ENCODE results near the gene WDR4.
"Not testable (repeated sequence)": the region's sequence is repeated elsewhere in the genome, so short reads cannot be mapped to it uniquely, and the experiment has no call there.

Gene WDR4

DNA sequence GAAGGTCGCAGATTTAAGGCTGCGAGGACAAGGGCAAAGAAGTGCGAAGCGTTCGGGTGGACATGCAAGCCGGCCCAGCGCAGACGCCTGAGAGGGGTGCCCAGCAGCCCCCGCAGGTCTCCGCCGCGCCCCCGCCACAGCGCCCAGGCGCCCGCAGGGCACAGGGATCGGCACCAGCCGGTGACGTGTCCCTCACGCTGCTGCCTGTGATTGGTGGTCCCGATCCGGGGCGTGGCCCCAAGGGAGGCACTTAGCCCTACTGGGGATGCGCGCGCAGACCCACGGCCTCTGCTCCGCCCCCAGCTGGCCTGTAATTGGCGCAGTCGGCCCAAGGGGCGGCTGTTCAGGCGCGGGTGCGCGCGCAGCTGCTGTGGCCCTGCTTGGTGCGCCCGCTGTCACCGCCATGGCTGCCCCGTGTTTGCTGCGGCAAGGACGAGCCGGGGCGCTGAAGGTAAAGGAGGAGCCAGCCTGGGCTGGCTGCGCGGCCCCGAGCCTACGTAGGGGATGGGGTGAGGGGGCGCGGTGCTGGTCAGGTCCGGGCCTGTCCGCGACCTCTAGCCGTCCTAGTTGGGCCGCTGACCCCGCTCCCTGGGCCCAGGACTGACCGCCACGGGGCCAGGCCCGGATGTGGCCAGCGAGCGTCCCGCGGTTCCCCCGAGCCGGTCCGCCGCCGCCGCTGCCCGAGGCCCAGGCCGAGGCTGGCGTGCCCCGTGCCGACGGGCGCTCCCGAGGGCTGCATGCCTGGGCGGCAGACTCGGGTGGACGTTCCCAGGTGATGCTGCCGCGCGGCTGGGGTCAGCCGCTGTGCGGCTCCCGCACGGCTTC lies 13.8 kb upstream of the WDR4 start, which contains the start of gene NDUFV3:
TSS of gene NDUFV3 (plus strand) at position 379 of the 825 bp plus-strand sequence. CDS start at position 404, 25 bp downstream.
- peak; percentile 99 for DNase-seq (ENCODE audit: low spot score)
- TF ChIP-seq, protein P1, sequence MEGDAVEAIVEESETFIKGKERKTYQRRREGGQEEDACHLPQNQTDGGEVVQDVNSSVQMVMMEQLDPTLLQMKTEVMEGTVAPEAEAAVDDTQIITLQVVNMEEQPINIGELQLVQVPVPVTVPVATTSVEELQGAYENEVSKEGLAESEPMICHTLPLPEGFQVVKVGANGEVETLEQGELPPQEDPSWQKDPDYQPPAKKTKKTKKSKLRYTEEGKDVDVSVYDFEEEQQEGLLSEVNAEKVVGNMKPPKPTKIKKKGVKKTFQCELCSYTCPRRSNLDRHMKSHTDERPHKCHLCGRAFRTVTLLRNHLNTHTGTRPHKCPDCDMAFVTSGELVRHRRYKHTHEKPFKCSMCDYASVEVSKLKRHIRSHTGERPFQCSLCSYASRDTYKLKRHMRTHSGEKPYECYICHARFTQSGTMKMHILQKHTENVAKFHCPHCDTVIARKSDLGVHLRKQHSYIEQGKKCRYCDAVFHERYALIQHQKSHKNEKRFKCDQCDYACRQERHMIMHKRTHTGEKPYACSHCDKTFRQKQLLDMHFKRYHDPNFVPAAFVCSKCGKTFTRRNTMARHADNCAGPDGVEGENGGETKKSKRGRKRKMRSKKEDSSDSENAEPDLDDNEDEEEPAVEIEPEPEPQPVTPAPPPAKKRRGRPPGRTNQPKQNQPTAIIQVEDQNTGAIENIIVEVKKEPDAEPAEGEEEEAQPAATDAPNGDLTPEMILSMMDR (IDR thresholded peaks at IDR 0.05; ENCODE audit: extremely low read depth, missing control alignments) = no peak

DNA sequence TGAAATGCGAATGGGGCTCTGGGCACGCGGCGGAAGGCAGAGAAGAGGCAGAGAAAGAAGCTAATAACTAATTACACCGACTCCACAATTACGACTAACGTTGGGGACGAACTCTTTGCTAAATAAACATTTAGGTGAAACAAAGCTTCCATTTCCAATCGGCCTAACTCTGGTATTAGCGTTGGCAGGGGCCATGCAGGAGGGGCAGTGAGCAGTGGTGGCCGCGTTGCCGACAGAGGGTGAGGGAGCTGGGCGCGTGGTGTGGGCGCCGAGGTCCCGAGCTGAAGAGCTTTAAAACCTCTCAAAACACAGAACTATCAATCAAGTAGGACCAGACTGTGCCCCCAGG lies 13.2 kb upstream of the WDR4 start:
- no peak for DNase-seq (ENCODE audit: low spot score)
- TF ChIP-seq, protein P1 (IDR thresholded peaks at IDR 0.05; ENCODE audit: extremely low read depth, missing control alignments) = no peak

DNA sequence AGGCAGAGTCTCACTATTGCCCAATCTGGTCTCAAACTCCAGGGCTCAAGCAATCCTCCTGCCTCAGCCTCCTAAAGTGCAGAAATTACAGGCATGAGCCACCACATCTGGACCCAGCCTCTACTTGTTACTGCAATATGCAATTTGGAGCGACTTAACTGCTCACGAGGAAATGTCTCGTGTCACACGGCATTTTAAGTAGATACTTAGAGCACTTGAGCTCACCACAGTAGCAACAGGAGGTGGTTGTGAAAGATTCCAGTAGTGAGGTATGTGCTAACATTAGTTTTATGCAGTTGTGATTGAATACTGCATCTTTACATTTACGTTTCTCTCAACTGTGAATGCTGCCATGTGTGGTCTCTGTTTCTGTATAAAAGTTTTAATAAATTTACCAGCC lies 8.0 kb upstream of the WDR4 start:
- no peak for DNase-seq (ENCODE audit: low spot score)
- TF ChIP-seq, protein P1 (IDR thresholded peaks at IDR 0.05; ENCODE audit: extremely low read depth, missing control alignments) = no peak

DNA sequence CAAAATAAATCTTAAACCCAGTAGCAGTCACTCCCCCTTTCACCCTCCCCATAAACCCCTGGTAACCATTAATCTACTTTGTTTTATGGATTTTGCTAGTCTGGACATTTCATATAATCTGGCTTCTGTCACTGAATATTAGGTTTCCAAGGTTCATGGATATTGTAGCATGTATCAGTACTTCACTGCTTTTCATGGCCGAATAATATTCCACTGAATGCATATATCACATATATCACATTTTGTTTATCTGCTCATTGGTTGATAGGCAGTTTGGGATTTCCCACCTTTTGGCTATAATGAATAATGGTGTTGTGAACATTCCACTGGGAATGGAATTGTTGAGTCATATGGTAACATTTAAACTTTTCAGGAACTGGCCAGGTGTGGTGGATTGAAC lies 4.6 kb upstream of the WDR4 start:
- DNase-seq (ENCODE audit: low spot score) = no peak
- TF ChIP-seq, protein P1 (IDR thresholded peaks at IDR 0.05; ENCODE audit: extremely low read depth, missing control alignments) = no peak

DNA sequence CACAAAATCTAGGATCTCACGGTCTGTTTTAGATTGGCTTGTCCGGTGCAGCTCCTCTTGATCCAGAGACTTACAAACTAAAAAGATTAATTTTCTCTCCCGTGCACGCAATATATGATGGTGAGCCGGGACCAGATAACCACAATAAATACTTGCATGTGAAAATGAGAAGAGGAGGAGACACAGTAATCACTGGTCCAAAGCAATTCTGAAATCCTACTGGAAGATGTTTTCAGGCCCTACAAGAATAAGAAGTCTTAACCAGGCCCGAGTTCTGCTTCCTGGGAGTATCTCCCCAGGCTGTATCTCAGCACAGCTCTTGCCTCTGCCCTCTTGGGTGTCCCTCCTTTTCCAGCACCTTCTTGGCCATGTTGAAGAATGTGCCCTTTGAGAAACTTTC lies 1.0 kb upstream of the WDR4 start:
- TF ChIP-seq, protein P1 (IDR thresholded peaks at IDR 0.05; ENCODE audit: extremely low read depth, missing control alignments) = no peak
- no peak for DNase-seq (ENCODE audit: low spot score)

DNA sequence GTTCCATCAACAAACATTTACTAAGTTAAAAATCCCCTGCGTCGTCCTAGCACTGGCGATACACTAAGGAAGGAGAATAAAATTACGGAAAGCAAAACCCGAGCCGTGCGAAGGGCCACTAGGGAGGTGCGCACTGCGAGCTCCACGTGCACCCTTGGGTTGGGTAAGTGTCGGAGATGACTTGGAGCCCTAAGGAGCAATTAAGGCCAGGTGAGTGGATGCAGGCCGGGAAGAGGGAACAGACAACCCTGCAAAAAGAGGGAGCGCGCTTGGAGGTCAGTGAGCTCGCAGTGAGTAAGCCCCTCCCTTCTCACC lies 704 bp downstream of the WDR4 start:
- TF ChIP-seq, protein P1 (IDR thresholded peaks at IDR 0.05; ENCODE audit: extremely low read depth, missing control alignments) = no peak
- DNase-seq (ENCODE audit: low spot score) = no peak

DNA sequence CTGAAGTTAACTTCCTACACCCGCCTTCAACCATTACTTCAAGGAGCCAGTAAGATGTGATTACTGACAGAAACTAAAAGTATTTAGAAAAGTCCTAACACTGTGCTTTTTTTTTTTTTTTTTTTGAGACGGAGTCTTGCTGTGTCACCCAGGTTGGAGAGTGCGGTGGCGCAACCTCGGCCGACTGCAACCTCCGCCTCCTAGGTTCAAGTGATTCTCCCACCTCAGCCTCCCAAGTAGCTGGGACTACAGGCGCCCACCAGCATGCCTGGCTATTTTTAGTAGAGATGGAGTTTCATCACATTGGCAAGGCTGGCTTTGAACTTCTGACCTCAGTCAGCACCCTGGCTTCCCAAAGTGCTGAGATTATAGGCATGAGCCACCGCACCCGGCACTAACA lies 3.5 kb downstream of the WDR4 start:
- not testable (repeated sequence) for DNase-seq (ENCODE audit: low spot score)

DNA sequence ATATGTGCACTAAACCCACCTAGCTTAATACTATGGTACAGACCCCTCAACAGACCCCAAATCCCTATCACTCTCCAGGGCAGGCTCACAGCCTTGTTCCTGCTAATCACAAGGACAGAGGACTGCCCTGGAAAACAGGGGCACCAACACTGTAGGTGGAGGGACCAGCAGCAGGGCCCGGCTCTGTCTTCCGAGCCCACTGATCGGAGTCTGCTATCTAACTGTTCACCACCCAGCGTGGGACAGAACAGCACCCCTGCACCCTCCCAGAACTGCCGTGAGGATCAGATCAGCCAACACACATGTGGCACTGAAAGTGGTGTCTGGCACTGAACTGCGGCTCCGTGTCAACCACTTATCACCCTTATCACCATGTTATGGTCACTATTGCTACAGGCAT lies 6.2 kb downstream of the WDR4 start:
- no peak for DNase-seq (ENCODE audit: low spot score)
- TF ChIP-seq, protein P1 (IDR thresholded peaks at IDR 0.05; ENCODE audit: extremely low read depth, missing control alignments) = no peak

Data from GM20000 (cell line).